ENCODE results near the gene CCDC3.

DNA sequence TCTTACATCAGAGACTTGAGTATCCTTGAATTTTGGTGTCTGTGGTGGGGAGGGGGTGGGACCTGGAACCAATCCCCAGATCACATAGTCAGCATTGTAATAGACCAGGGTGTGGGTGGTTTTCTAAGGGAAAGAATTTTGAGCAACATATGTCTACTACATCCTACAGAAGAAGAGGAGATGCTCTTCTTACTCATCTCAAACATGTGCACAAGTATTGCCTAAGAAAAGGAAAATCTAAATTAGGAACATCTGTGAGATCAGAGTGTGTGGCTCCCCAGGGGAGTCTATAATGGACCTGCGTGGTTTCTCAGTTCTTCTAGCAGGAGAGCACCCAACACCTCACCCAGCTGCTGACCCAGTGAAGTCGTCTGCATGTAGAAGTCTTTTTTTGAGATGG is 148.8 kb downstream of the CCDC3 start:
- no peak for TF ChIP-seq TCF7L2 (IDR thresholded peaks at IDR 0.05; ENCODE audit: low read depth, low read length)
- TF ChIP-seq, protein P1, sequence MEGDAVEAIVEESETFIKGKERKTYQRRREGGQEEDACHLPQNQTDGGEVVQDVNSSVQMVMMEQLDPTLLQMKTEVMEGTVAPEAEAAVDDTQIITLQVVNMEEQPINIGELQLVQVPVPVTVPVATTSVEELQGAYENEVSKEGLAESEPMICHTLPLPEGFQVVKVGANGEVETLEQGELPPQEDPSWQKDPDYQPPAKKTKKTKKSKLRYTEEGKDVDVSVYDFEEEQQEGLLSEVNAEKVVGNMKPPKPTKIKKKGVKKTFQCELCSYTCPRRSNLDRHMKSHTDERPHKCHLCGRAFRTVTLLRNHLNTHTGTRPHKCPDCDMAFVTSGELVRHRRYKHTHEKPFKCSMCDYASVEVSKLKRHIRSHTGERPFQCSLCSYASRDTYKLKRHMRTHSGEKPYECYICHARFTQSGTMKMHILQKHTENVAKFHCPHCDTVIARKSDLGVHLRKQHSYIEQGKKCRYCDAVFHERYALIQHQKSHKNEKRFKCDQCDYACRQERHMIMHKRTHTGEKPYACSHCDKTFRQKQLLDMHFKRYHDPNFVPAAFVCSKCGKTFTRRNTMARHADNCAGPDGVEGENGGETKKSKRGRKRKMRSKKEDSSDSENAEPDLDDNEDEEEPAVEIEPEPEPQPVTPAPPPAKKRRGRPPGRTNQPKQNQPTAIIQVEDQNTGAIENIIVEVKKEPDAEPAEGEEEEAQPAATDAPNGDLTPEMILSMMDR (IDR thresholded peaks at IDR 0.05), result no peak

Data from Panc1 (cell line).